ENCODE data around the gene APOBEC3B.
"Not testable (repeated sequence)": the region's sequence is repeated elsewhere in the genome, so short reads cannot be mapped to it uniquely, and the experiment has no call there.

Gene APOBEC3B

DNA sequence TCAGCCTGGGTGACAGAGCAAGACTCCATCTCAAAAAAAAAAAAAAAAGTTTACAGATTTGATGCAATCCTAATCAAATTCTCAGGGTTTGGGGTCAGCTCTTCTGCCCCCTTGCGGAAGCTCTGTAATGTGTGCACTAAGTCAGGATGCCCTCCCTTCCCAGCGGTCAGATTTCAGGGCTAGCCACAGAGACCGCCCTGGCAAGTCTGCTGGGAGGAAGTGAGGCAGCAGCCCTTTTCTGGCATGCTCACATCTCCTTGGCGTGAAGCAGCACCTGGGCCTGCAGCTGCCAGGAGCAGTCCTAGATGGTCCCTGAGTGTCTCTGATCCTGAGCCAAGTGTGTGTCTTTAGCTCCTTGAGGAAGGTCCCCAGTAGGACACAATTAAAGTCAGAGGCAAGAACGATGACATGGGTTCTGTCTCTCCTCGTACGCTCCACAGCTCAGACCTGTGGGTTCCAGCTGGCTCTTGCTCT, 21.1 kb downstream of the APOBEC3B start:
- peak; percentile 94 for DNase-seq

DNA sequence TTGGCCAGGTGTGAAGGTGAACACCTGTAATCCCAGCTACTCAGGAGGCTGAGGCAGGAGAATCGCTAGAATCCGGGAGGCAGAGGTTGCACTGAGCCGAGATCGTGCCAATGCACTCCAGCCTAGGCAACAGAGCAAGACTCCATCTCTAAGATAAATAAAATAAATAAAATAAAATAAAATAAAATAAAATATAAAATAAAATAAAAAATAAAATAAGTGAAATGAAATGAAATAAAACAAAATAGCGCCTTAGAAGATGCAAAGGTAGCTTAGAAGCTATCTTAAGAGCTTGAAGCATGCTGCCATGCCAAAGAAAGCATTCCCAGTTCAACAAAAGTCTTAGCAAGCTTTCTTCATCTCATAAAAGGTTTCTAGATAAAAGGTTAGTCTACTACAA, 25.0 kb downstream of the APOBEC3B start:
- no peak for DNase-seq

DNA sequence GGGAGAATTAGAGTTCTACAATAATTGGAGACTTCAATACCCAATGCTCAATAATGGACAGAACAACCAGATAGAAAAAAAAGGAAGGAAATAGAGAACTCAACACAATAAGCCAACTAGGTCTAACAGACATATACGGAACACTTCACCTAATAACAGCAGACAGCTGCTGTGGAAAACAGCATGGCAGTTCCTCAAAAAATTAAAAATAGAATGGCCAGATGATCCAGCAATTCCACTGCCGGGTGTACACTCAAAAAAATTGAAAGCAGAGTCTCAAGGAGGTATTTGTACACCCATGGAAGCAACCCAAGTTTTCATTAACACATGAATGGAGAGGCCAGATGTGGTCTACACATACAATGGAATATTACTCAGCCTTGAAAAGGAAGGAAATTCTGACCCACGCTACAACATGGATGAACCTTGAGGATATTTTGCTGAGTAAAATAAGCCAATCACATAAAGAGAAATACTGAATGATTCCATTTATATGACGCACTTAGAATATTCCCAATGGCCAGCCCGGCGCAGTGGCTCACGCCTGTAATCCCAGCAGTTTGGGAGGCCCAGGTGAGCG, 26.2 kb downstream of the APOBEC3B start:
- peak; percentile 48 for DNase-seq

DNA sequence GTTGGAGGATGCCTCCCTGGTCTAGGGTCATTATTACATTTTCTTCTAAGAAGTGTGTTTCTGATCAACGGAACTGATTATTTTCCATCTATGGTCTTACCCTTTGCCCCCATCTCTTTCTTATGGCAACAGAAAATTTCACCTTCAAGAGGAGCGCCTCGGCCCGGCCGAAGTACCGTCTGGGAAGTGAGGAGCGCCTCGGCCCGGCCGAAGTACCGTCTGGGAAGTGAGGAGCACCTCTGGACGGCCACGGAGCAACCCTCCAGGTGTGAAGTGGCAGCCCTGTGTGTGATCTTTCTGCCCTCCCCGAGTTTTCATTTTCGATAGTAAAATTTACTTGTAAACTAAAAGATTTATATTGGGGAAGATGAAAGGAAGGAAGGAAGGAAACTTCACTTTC, 28.8 kb downstream of the APOBEC3B start:
- no peak for DNase-seq

DNA sequence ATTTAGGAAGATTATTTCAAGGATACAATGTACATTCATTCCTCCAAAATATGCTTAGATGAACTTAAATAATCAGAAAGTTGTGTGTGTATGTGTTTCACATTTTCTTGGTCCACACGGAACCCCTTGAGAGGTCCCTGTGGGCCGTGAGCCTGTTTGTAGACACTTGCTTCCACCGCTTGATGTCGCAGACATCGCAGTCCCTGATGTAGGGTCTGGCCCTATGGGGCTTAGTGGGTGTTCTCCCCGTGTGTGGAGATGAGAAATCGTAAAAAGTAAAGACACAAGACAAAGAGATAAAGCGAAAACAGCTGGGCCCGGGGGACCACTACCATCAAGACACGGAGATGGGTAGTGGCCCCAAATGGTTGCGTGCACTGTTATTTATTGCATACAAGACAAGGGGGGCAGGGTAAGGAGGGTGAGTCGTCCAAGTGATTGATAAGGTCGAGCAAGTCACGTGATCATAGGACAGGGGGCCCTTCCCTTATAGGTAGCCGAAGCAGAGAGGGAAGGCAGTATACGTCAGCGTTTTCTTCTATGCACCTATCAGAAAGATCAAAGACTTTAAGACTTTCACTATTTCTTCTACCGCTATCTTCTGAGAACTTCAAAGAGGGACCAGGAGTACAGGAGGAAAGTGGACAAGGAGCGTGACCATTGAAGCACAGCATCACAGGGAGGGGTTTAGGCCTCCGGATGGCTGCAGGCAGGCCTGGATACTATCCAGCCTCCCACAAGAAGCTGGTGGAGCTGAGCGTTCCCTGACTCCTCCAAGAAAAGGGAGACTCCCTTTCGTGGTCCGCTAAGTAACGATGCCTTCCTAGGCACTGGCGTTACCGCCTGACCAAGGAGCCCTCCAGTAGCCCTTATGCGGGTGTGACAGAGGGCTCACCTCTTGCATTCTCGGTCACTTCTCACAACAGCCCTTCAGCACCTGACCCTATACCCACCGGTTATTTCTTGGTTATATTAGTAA, 30.7 kb downstream of the APOBEC3B start:
- DNase-seq: no peak

DNA sequence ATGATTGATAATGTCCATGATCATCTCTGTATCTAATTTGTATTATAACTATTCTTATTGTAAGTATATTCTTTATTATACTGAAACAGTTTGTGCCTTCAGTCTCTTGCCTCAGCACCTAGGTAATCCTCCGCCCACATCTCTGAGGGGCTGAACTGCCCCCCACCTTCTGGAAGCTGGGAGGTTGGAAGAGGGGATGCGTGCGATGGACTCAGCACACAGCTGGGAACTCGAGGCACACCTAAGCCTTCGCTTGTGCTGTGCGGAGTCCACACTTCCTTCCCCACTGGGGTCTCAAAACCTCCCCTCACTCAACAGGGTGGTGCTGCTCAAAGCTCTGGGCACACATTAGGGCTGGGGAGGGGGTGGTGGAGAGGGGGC, 31.4 kb downstream of the APOBEC3B start:
- not testable (repeated sequence) for DNase-seq

DNA sequence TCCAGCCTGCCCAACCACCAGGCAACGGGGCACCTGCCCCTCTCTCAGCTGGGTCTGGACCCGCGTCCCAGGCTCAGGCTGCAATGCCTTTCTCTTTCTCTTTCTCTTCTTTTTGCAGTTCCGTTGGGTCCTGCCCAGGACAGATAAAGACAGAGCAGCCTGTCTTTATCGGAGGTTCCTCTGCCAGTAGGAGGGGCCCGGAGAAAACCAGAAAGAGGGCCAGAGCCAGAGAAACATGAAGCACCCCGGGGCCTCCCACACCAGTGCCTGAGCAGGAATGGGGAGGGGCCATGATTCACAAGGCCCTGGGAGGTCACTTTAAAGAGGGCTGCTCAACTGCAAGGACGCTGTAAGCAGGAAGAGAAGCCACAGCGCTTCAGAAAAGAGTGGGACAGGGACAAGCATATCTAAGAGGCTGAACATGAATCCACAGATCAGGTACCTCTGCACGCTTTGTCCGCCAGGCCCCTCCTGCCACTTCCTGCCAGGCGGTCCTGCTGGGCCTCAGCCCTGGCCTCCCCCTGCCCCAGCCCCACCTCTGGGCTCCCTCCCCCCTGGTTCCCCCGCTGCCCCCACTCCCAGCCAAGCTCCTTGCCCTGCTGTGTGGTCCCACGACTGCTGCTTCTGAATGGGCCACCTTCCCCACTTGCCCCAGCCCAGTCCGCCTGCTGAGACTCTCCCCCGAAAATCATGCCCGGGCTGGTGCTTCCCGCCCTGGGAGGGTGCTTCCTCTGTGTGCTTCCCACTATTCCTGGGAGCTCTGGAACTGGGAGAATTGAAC, 32.0 kb downstream of the APOBEC3B start, which contains the start of gene APOBEC3C:
Gene APOBEC3C, plus strand, starts transcription at position 316 of the 781 bp plus-strand sequence. Its CDS starts 106 bp downstream, at position 422.
- peak; percentile 92 for DNase-seq

DNA sequence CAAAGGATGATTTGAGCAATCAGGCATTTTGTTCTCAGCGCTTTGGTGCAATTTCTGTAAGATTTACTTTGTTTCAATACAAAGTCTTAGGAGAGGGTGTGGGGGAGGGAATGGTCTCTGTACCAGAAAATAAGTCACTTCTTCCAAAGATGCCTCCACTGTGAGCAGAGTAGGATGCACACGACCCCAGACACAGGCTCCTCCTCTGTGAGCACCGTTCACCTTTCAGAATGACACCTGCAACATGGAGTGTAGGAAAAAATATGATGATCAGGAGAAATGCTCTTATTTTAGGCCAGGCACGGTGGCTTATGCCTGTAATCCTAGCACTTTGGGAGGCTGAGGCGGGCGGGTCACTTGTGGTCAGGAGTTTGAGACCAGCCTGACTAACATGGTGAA, 32.6 kb downstream of the APOBEC3B start:
- DNase-seq: peak; percentile 3

DNA sequence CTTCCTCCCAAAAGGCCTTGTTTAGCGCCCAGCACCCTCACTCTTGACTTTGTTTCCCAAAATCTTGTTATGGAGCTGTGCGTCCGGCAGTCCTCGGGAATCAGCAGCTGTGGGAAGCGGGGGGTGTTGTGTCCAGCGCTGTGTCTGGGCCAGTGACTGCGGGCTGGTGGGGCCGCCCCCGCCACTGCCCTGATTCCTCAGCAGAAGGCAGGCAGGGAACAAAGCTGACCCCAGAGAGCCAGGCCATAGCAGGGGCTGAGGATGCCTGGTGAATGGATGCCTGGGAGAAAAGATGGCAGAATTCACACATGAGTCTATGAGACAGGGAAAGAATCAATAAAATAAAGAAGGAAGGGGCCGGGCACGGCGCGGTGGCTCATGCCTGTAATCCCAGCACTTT, 34.4 kb downstream of the APOBEC3B start:
- no peak for DNase-seq

DNA sequence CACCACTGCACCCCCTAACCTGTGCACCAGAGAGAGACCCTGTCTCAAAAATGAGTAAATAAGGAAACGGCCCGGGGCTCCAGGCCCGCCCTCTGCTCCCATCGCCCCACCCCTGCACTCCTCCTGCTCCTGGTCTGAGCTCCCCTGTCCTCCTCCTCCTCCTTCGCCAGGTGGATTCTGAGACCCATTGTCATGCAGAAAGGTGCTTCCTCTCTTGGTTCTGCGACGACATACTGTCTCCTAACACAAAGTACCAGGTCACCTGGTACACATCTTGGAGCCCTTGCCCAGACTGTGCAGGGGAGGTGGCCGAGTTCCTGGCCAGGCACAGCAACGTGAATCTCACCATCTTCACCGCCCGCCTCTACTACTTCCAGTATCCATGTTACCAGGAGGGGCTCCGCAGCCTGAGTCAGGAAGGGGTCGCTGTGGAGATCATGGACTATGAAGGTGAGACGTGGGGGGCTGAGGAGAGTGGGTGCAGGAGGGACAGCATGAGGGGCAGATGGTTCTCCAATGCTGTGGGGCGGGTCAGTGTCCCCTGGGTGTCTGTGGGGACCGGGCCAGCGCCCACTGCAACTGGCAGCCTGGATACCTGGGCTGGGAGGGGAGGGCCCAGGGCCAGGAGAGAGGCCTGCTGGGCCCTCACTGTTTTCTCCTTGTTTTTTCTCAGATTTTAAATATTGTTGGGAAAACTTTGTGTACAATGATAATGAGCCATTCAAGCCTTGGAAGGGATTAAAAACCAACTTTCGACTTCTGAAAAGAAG, 35.6 kb downstream of the APOBEC3B start:
- DNase-seq: no peak

DNA sequence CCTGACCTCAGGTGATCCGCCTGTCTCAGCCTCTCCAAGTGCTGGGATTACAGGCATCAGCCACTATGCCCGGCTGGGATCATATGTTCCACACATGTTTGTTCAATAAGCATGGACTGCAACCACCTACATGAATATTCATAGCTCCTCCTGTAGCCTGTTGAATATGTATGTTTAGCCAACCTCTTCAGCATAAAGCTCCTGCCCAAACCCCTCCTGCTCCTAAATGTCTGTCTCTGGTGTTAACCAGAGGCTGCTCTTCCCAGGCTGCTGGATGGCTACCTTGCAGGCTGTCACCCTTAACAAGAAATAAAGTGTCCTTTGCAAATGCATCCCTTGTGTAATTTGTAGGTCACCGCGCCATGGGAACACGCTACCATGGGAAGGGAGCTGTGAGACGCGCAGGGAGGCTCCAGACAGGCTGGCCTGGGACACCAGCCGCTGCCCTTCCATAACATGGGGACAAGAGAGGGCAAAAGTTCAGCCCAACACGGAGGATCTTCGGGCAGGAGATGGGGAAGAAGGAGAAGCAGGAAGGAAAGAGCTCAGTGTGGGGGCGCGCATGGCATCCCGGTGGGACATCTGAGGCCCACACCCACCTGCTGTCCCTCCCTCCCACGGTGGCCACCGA, 38.0 kb downstream of the APOBEC3B start:
- DNase-seq: peak; percentile 11

DNA sequence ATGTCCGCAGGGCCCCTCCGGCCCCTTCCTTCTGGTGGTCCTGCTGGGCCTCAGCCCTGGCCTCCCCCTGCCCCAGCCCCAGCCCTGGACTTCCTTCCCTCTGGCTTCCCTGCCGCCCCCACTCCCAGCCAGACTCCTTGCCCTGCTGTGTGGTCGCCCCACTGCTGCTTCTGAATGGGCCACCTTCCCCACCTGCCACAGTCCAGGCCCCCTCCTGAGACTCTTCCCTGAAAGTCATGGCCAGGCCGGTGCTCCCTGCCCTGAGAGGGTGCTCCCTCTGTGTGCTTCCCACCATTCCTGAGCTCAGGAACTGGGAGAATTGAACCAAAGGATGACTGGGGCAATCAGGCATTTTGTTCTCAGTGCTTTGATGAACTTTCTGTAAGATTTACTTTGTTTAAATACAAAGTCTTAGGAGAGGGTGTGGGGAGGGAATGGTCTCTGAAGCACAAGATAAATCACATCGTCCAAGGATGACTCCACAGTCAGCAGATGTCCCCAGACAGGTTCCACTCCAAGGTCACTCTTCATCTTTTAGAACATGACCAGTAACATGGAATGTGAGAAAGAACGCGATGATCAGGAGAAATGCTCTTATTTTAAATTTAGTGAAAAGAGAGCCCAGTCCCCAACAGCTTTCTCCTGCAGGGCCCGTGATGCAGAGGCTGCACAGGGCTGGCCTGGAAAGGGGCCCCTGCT, 39.6 kb downstream of the APOBEC3B start:
- DNase-seq: no peak

DNA sequence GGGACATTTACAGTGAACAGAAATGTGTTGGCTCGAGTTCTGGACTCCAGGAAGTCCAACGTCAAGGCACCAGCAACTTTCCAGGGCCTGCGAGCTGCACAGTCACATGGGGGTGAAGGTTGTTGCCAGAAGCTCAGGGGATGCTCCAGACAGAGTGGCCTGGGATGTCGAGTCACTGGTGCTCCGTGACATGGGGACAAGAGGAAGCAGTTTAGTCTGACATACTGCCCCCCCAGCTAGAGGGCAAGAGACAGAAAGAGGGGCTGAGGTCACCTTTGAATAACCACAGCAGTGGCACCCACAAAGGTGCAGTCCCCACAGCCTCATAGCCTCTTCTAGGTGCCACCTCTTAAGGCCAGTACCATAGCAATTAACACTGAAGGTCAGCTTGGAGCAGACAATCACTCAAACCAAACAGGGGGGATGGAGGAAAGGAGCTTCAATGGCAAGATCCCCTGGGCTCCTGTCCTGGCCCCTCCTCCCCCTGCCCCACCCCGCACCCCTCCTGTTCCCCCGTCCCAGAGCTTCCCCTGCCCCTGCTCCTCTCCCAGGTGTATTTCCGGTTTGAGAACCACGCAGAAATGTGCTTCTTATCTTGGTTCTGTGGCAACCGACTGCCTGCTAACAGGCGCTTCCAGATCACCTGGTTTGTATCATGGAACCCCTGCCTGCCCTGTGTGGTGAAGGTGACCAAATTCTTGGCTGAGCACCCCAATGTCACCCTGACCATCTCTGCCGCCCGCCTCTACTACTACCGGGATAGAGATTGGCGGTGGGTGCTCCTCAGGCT, 42.6 kb downstream of the APOBEC3B start:
- no peak for DNase-seq

DNA sequence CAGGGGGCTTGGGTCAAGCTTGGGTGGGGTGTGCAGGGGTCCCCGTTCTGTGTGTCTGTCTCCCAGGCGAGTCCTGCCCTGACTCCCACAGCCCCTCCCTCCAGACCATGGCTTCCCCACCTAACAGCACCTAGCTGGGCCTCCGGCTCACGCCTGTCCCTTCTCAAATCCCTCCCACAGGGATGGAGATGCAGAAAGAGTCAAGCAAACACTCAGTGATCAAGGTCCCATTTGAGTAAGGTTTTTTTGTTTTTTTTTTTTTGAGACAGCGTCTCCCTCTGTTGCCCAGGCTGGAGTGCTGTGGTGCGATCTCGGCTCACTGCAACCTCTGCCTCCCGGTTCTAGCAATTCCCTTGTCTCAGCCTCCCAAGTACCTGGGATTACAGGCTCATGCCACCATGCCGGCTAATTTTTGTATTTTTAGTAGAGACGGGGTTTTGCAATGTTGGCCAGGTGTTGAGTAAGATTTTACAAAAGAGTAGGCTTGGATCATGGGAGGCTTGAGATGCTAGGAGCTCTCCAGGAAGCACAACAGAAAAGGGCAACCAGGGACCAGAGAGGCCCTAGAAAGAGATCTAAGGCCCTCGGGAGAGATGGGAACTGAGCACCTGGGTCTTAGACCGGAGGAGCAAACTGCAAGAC, 44.5 kb downstream of the APOBEC3B start:
- no peak for DNase-seq

DNA sequence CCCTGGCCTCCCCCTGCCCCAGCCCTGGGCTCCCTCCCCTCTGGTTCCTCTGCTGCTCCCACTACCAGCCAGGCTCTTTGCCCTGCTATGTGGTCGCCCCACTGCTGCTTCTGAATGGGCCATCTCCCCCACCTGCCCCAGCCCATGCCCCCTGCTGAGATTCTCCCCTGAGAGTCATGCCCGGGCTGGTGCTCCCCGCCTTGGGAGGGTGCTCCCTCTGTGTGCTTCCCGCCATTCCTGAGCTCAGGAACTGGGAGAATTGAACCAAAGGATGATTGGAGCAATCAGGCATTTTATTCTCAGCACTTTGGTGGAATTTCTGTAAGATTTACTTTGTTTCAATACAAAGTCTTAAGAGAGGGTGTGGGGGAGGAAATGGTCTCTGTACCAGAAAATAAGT, 45.6 kb downstream of the APOBEC3B start:
- DNase-seq: no peak

DNA sequence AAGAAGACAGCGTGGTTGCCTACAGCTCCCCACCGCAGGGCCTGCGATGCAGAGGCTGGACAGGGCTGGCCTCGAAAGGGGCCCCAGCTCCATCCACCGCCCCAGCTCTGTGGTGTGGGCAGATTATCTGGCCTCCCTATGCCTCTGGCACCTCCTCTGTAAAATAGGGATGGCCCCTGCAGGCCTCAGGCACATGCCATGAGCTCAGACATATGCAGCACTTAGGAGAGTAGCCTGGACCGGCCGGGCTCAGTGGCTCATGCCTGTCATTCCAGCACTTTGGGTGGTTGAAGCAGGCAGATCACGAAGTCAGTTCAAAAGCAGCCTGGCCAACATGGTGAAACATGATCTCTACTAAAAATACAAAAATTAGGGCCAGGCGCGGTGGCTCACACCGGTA, 46.1 kb downstream of the APOBEC3B start:
- DNase-seq: no peak

DNA sequence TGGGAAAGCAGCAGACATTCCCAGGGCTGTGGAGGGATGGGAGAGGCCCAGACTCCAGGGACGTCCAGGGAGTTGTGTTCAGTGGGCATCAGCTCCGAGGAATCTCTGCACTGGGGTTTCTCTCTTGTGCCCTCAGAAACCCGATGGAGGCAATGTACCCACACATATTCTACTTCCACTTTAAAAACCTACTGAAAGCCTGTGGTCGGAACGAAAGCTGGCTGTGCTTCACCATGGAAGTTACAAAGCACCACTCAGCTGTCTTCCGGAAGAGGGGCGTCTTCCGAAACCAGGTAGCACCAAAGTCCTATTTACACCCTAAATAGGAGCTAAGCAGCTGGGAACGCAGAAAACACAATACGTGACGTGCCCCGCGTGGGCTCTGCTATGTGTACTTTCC, 47.1 kb downstream of the APOBEC3B start:
- DNase-seq: peak; percentile 76

DNA sequence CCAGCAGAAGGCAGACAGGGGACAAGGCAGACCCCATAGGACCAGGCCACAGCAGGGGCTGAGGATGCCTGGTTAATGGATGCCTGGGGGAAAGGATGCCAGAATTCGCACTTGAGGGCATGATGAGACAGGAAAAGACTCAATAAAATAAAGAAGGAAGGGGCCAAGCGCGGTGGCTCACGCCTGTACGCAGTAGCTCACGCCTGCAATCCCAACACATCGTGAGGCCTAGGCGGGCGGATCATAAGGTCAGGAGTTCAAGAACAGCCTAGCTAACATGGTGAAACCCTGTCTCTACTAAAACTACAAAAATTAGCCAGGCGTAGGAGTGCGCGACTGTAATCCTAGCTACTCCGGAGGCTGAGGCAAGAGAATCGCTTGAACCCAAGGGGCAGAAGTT, 48.6 kb downstream of the APOBEC3B start:
- peak; percentile 73 for DNase-seq

DNA sequence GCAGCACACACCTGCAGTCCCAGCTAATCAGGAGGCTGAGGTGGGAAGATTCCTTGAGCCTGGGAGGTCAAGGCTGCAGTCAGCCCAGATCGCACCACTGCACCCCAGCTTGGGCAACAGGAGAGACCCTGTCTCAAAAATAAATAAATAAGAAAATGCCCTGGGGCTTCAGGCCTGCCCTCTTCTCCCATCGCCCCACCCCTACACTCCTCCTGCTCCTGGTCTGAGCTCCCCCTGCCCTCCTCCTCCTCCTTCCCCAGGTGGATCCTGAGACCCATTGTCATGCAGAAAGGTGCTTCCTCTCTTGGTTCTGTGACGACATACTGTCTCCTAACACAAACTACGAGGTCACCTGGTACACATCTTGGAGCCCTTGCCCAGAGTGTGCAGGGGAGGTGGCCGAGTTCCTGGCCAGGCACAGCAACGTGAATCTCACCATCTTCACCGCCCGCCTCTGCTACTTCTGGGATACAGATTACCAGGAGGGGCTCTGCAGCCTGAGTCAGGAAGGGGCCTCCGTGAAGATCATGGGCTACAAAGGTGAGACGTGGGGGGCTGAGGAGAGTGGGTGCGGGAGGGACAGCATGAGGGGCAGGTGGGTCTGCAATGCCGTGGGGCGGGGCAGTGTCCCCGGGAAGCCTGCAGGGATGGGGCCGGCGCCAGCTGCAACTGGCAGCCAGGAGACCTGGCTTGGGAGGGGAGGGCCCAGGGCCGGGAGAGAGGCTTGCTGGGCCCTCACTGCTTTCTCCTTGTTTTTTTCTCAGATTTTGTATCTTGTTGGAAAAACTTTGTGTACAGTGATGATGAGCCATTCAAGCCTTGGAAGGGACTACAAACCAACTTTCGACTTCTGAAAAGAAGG, 49.5 kb downstream of the APOBEC3B start:
- not testable (repeated sequence) for DNase-seq
